ENCODE results near the gene SLC47A1.

The SLC47A1 gene

DNA sequence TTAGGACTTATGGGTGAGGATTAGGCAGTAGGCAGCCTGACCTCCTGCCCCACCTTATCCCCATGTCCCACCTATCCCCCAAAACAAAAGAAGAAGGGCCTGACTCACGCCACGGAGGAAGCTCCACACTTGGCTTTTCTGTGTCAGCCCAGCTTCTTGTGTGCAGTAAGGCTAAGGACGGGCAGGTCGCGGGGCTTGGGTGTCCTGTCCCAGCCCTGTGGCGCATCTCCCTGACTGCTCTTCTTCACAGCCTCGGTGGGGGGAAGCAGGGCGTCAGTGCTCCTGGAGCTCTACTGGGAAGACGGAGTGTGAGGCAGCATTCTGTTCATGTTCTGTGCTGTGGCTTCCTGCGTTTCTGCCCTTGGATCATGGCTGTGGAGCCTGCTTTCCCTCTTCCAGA lies 80.3 kb downstream of the SLC47A1 start:
- no peak overlapping the region for H3K4me3 ChIP-seq (ENCODE audit: control insufficient read depth, low read depth, low read length)
- DNase-seq (ENCODE audit: low read depth): no peak
- TF ChIP-seq, protein P1, sequence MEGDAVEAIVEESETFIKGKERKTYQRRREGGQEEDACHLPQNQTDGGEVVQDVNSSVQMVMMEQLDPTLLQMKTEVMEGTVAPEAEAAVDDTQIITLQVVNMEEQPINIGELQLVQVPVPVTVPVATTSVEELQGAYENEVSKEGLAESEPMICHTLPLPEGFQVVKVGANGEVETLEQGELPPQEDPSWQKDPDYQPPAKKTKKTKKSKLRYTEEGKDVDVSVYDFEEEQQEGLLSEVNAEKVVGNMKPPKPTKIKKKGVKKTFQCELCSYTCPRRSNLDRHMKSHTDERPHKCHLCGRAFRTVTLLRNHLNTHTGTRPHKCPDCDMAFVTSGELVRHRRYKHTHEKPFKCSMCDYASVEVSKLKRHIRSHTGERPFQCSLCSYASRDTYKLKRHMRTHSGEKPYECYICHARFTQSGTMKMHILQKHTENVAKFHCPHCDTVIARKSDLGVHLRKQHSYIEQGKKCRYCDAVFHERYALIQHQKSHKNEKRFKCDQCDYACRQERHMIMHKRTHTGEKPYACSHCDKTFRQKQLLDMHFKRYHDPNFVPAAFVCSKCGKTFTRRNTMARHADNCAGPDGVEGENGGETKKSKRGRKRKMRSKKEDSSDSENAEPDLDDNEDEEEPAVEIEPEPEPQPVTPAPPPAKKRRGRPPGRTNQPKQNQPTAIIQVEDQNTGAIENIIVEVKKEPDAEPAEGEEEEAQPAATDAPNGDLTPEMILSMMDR (conservative IDR thresholded peaks at IDR 0.05; ENCODE audit: control insufficient read depth, insufficient read depth, low read depth, low read length): no peak

DNA sequence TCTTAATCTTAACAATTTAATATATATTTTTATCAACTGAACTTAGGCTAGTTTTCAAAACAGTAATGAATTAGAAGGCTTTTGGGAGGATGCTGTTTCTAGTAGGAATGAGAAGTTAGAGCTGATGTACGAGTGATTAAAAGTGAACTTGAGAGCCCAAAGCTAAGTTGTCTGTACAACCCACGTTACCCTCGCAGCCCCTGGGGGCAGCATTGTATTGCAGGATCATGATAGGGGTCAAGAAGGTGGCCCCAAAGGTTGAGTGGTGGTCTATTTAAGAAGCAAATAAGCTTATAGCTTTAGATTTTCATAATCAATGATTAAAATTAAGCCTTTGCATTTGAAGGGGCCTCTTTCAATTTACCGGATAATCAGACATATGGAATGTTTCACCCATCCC lies 81.2 kb downstream of the SLC47A1 start:
- no peak overlapping the region for H3K4me3 ChIP-seq (ENCODE audit: control insufficient read depth, low read depth, low read length)
- TF ChIP-seq, protein P1 (conservative IDR thresholded peaks at IDR 0.05; ENCODE audit: control insufficient read depth, insufficient read depth, low read depth, low read length): no peak
- DNase-seq (ENCODE audit: low read depth): no peak

DNA sequence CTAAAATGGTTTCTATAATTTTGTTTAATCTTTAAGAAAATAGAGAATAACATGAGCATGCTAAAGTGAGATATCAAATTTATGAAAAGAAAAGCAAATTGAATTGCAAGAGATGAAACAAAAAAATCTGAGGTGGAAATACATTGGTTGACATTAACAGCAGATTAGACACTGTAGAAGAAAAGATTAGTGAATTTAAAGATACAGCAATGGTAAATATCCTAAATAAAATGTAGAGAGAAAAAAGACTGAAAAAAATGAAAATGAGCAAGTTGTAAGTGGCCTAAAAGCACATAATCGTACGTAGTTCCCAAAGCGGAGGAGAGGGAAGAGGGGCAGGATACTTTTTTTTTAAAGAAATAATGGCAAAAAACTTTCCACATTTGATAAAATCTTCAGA lies 84.4 kb downstream of the SLC47A1 start:
- H3K4me3 ChIP-seq (ENCODE audit: control insufficient read depth, low read depth, low read length): no peak overlapping the region
- TF ChIP-seq, protein P1 (conservative IDR thresholded peaks at IDR 0.05; ENCODE audit: control insufficient read depth, insufficient read depth, low read depth, low read length): no peak
- no peak for DNase-seq (ENCODE audit: low read depth)

DNA sequence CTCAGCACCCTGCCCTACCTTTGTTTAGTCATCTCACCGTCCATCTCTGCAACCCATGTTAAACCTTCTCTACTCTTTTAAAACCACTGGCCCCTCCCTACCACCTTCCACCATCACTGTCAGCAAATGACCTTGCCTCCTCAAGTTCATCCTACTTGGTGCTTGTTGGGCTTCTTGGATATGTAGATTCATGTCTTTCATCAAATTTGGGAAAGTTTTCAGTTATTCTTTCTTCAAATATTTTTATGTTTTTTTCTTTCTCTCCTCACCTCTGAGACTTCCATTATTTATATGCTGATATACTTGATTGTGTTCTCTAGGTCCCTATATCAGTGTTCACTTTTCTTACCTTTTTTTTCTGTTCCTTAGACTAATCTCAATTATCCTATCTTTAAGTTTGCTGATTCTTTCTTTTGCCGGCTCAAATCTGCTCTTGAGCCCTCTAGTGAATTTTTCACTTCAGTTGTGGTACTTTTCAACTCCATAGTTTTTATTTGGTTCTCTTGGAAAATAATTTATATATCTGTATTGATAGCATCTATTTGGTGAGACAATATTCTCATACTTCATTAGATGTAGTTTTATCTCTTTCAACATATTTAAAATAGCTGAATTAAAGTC lies 86.2 kb downstream of the SLC47A1 start:
- TF ChIP-seq, protein P1 (conservative IDR thresholded peaks at IDR 0.05; ENCODE audit: control insufficient read depth, insufficient read depth, low read depth, low read length): no peak
- DNase-seq (ENCODE audit: low read depth): no peak
- no peak overlapping the region for H3K4me3 ChIP-seq (ENCODE audit: control insufficient read depth, low read depth, low read length)

DNA sequence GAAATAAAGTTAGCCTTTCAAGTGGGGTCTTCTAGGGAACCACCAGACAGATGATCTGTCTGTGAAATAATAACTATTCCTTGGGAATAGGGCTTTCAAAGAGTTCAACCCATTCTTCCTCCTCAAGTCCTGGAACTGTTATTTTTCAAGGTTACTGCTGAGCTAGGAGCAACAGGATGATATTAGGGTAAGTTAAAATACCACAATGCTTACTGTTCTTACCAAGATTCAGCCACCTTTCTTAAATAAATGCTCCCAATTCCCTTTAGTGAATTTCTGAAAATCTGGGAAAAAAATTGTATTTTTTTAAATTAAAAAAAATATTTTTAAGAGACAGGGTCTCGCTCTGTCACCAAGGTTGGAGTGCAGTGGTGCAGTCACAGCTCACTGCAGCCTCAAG lies 88.0 kb downstream of the SLC47A1 start:
- H3K4me3 ChIP-seq (ENCODE audit: control insufficient read depth, low read depth, low read length): no peak overlapping the region
- DNase-seq (ENCODE audit: low read depth): no peak
- TF ChIP-seq, protein P1 (conservative IDR thresholded peaks at IDR 0.05; ENCODE audit: control insufficient read depth, insufficient read depth, low read depth, low read length): no peak

DNA sequence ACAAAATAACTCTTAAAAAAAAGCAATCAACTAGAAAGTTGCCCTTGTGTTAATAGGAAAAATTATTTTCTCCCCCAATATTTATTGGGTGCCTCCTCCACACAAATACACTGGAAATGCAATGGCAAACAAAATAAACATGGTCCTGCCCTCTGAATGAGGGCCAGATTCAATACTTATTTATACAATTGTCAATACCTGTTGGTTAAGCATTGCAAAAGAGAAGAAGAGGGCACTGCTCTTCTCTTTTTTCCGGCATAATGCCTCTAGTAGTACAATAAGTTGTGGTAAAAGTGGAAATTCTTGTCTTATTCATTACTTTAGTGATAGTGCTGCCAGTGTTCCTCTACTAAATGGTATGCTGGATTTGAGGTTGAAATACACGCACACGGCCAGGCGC lies 92.4 kb downstream of the SLC47A1 start:
- TF ChIP-seq, protein P1 (conservative IDR thresholded peaks at IDR 0.05; ENCODE audit: control insufficient read depth, insufficient read depth, low read depth, low read length): no peak
- DNase-seq (ENCODE audit: low read depth): no peak
- H3K4me3 ChIP-seq (ENCODE audit: control insufficient read depth, low read depth, low read length): no peak overlapping the region

Measured in fibroblast of mammary gland (primary cell).